Renal cortical epithelial cell (primary cell): Measurements from ENCODE around the gene SELENBP1. TPM values are rescaled to one million over a fixed set of nuclear protein-coding genes. Genes with fewer than 3 reads are reported as not detected.
A peak's percentile ranks its signal among the peaks of the same experiment; 100 is the strongest.
"Not testable (repeated sequence)": the region's sequence is repeated elsewhere in the genome, so short reads cannot be mapped to it uniquely, and the experiment has no call there.

Experiments
- DNase-seq: peaks from one replicate; pipeline ENCODE4 v3.0.0-alpha.2; 2011; ENCODE audit warnings: low read depth
- total RNA-seq: library from RNA; depleted of rRNA; stranded (reverse); fragments of >200 nt; gene quantifications from 2 replicates; pipeline ENCODE4 v1.2.3, GENCODE V29; 2014

Gene SELENBP1
- total RNA-seq, 1 donor from 2014 or later: 26.8 TPM

GRCh38 chr1:151377150-151377884 is 4.8 kb upstream of the SELENBP1 start:
- DNase-seq: no peak

GRCh38 chr1:151373196-151373595 is 691 bp upstream of the SELENBP1 start:
- no peak for DNase-seq

- DNase-seq: peak; percentile 82
These were observed 991 bp downstream of the SELENBP1 start for GRCh38 chr1:151371370-151372057.

- no peak for DNase-seq
These were observed 2.1 kb downstream of the SELENBP1 start for GRCh38 chr1:151370211-151370911.

- no peak for DNase-seq
These were observed 2.9 kb downstream of the SELENBP1 start for GRCh38 chr1:151369621-151370048.

GRCh38 chr1:151369302-151369610 is 3.2 kb downstream of the SELENBP1 start:
- DNase-seq: no peak

GRCh38 chr1:151368393-151369301 is 3.9 kb downstream of the SELENBP1 start:
- DNase-seq: peak; percentile 28

GRCh38 chr1:151367658-151368392 is 4.7 kb downstream of the SELENBP1 start:
- peak; percentile 6 for DNase-seq

- no peak for DNase-seq
These were observed 7.5 kb downstream of the SELENBP1 start for GRCh38 chr1:151364996-151365395.

- DNase-seq: no peak
These were observed 10.0 kb downstream of the SELENBP1 start for GRCh38 chr1:151362308-151363155.

GRCh38 chr1:151361883-151362282 is 10.6 kb downstream of the SELENBP1 start:
- DNase-seq: no peak

- no peak for DNase-seq
These were observed 15.8 kb downstream of the SELENBP1 start for GRCh38 chr1:151356696-151357095.

- DNase-seq: peak; percentile 31
These were observed 20.3 kb downstream of the SELENBP1 start for GRCh38 chr1:151352021-151352718.

GRCh38 chr1:151350323-151350722 is 22.2 kb downstream of the SELENBP1 start:
- DNase-seq: not testable (repeated sequence)

- peak; percentile 70 for DNase-seq
These were observed 24.8 kb downstream of the SELENBP1 start for GRCh38 chr1:151347523-151348246.

GRCh38 chr1:151346769-151347522 is 25.6 kb downstream of the SELENBP1 start, which contains the start of gene RFX5:
RFX5 (minus strand) TSS chr1:151347252; CDS start chr1:151346320, 932 bp downstream.
- peak; percentile 97 for DNase-seq

GRCh38 chr1:151346082-151346768 is 26.3 kb downstream of the SELENBP1 start:
- DNase-seq: no peak
